Testis (tissue), 2 donors: ENCODE results near the gene NLK.

ENCODE experiments used
- CTCF ChIP-seq, 3 experiments: fragments of 450-650 bp in 2 of 3; fragments of 200-600 bp in 1 of 3; sonication (generic) in 1 of 3; IDR thresholded peaks; one replicate each; pipeline ENCODE4 v1.5.1; 2016 to 2019; ENCODE audit warnings: antibody characterized with exemption in 3 of 3, mild to moderate bottlenecking in 2 of 3, moderate library complexity in 1 of 3
- POLR2A ChIP-seq: fragments of 450-650 bp; IDR thresholded peaks from one replicate; pipeline ENCODE4 v1.6.1; 2017; ENCODE audit warnings: antibody characterized with exemption, mild to moderate bottlenecking, moderate library complexity

- TF ChIP-seq CTCF (IDR thresholded peaks at IDR 0.05): no peak
- no peak for TF ChIP-seq POLR2A
Measured at GRCh38 chr17:28033972-28034714, 8.3 kb upstream of the NLK start.
